H9 (cell line): ENCODE measurements around the gene AGMO. TPM values are rescaled to one million over a fixed set of nuclear protein-coding genes. Genes with fewer than 3 reads are reported as not detected.

Source experiments
- DNase-seq: peaks from one replicate; pipeline ENCODE4 v3.0.0-alpha.2; 2017
- H2AFZ ChIP-seq: one replicate; pipeline ENCODE4 v1.6.1; 2013; ENCODE audit warnings: mild to moderate bottlenecking, low read length, control low read depth, moderate library complexity
- H2AK5ac ChIP-seq: 2 replicates; pipeline ENCODE4 v1.6.1; 2013; ENCODE audit warnings: low read length, control low read depth, mixed read lengths; ENCODE audit not compliant: insufficient read length
- H2BK120ac ChIP-seq: one replicate; pipeline ENCODE4 v1.6.1; 2013; ENCODE audit warnings: low read depth, mild to moderate bottlenecking, low read length, control low read depth, inconsistent platforms; ENCODE audit not compliant: poor library complexity, severe bottlenecking
- H2BK12ac ChIP-seq: 2 replicates; pipeline ENCODE4 v1.6.1; 2013; ENCODE audit warnings: low read length, control low read depth, mixed read lengths, low read depth; ENCODE audit not compliant: insufficient read length
- H2BK15ac ChIP-seq: 2 replicates; pipeline ENCODE4 v1.6.1; 2013; ENCODE audit warnings: low read depth, low read length, control low read depth
- H2BK20ac ChIP-seq: one replicate; pipeline ENCODE4 v1.6.1; 2013; ENCODE audit warnings: low read depth, mild to moderate bottlenecking, low read length, control low read depth, inconsistent platforms; ENCODE audit not compliant: poor library complexity, severe bottlenecking
- H2BK5ac ChIP-seq: 2 replicates; pipeline ENCODE4 v1.6.1; 2013; ENCODE audit warnings: low read length, control low read depth, mixed read lengths; ENCODE audit not compliant: insufficient read length
- H3K14ac ChIP-seq: 2 replicates; pipeline ENCODE4 v1.6.1; 2013; ENCODE audit warnings: low read length, control low read depth; ENCODE audit not compliant: insufficient read depth
- H3K18ac ChIP-seq: 2 replicates; pipeline ENCODE4 v1.6.1; 2013; ENCODE audit warnings: low read depth, mild to moderate bottlenecking, mixed read lengths, low read length, control low read depth; ENCODE audit not compliant: insufficient read length
- H3K23ac ChIP-seq: 2 replicates; pipeline ENCODE4 v1.6.1; 2013; ENCODE audit warnings: low read length, control low read depth, mixed read lengths, low read depth; ENCODE audit not compliant: insufficient read length
- H3K23me2 ChIP-seq: 2 replicates; pipeline ENCODE4 v1.6.1; 2013; ENCODE audit warnings: low read depth, mild to moderate bottlenecking, mixed read lengths, low read length, control low read depth; ENCODE audit not compliant: insufficient read length, poor library complexity, severe bottlenecking
- H3K27ac ChIP-seq: 2 replicates; pipeline ENCODE4 v1.5.1; 2013; ENCODE audit warnings: low read length, control low read depth, mixed read lengths, low read depth; ENCODE audit not compliant: insufficient read length
- H3K27me3 ChIP-seq: 2 replicates; pipeline ENCODE4 v1.6.1; 2013; ENCODE audit warnings: low read length, control low read depth, inconsistent platforms; ENCODE audit not compliant: insufficient read depth
- H3K4ac ChIP-seq: 2 replicates; pipeline ENCODE4 v1.6.1; 2013; ENCODE audit warnings: low read depth, mild to moderate bottlenecking, control low read depth, inconsistent platforms, low read length, moderate library complexity
- H3K4me1 ChIP-seq: 2 replicates; pipeline ENCODE4 v1.6.1; 2013; ENCODE audit warnings: low read length, control low read depth, inconsistent platforms; ENCODE audit not compliant: insufficient read depth
- H3K4me2 ChIP-seq: 2 replicates; pipeline ENCODE4 v1.6.1; 2013; ENCODE audit warnings: low read length, control low read depth, mixed read lengths; ENCODE audit not compliant: insufficient read length, insufficient read depth
- H3K56ac ChIP-seq: 2 replicates; pipeline ENCODE4 v1.6.1; 2013; ENCODE audit warnings: low read depth, mild to moderate bottlenecking, mixed read lengths, low read length, control low read depth; ENCODE audit not compliant: insufficient read length
- H3K79me1 ChIP-seq: 2 replicates; pipeline ENCODE4 v1.6.1; 2013; ENCODE audit warnings: low read depth, mild to moderate bottlenecking, moderate library complexity, low read length, control low read depth, inconsistent platforms; ENCODE audit not compliant: insufficient read depth, poor library complexity, severe bottlenecking
- H3K79me2 ChIP-seq: 2 replicates; pipeline ENCODE4 v1.6.1; 2013; ENCODE audit warnings: low read length, control low read depth, inconsistent platforms; ENCODE audit not compliant: insufficient read depth
- H3K9ac ChIP-seq: 2 replicates; pipeline ENCODE4 v1.6.1; 2013; ENCODE audit warnings: low read length, control low read depth, mixed read lengths; ENCODE audit not compliant: insufficient read length; ENCODE audit errors: extremely low read depth
- H3K9me3 ChIP-seq: one replicate; pipeline ENCODE4 v1.6.1; 2013; ENCODE audit warnings: low read depth, low read length, inconsistent platforms; ENCODE audit not compliant: control insufficient read depth
- H3T11ph ChIP-seq: one replicate; pipeline ENCODE4 v1.6.1; 2013; ENCODE audit warnings: mild to moderate bottlenecking, low read length, control low read depth, inconsistent platforms
- H4K20me1 ChIP-seq: one replicate; pipeline ENCODE4 v1.6.1; 2013; ENCODE audit not compliant: control insufficient read depth, insufficient read length, insufficient read depth
- H4K5ac ChIP-seq: 2 replicates; pipeline ENCODE4 v1.6.1; 2013; ENCODE audit warnings: low read depth, mild to moderate bottlenecking, mixed read lengths, low read length, control low read depth; ENCODE audit not compliant: insufficient read length
- H4K8ac ChIP-seq: replicated peaks from 2 replicates; pipeline ENCODE4 v1.6.1; 2013; ENCODE audit warnings: low read length, control low read depth, mixed read lengths, low read depth; ENCODE audit not compliant: insufficient read length
- H4K91ac ChIP-seq: 2 replicates; pipeline ENCODE4 v1.6.1; 2013; ENCODE audit warnings: low read depth, mild to moderate bottlenecking, moderate library complexity, mixed read lengths, low read length, control low read depth; ENCODE audit not compliant: insufficient read length
- H3K27ac Mint-ChIP-seq, 3 experiments: 2 replicates in 2 of 3; 3 replicates in 1 of 3; pipeline ENCODE4 v1.8.0; 2020 to 2021; ENCODE audit warnings: mixed read lengths in 3 of 3, mild to moderate bottlenecking in 1 of 3, moderate library complexity in 1 of 3
- H3K27me3 Mint-ChIP-seq: 2 replicates; pipeline ENCODE4 v1.8.0; 2021; ENCODE audit warnings: low read depth, mild to moderate bottlenecking, moderate library complexity, mixed read lengths
- H3K36me3 Mint-ChIP-seq, 3 experiments: 2 replicates in 2 of 3; 3 replicates in 1 of 3; pipeline ENCODE4 v1.8.0; 2020 to 2021; ENCODE audit warnings: low read depth in 3 of 3, mixed read lengths in 3 of 3; ENCODE audit not compliant: insufficient read depth in 1 of 3
- H3K4me1 Mint-ChIP-seq, 2 experiments: 2 replicates each; pipeline ENCODE4 v1.8.0; 2020; ENCODE audit warnings: mixed read lengths in 2 of 2
- H3K4me3 Mint-ChIP-seq, 2 experiments: 2 replicates in 1 of 2; 3 replicates in 1 of 2; pipeline ENCODE4 v1.8.0; 2020 to 2021; ENCODE audit warnings: mild to moderate bottlenecking in 2 of 2, mixed read lengths in 2 of 2, moderate library complexity in 1 of 2
- H3K9me3 Mint-ChIP-seq, 2 experiments: 2 replicates in 1 of 2; 3 replicates in 1 of 2; pipeline ENCODE4 v1.8.0; 2020; ENCODE audit warnings: mild to moderate bottlenecking in 2 of 2, mixed read lengths in 2 of 2, moderate library complexity in 1 of 2
- WGBS: extraction: QIAGEN DNeasy Blood & Tissue Kit; methylation state at CpG from one replicate; pipeline ENCODE4 v1.1.7; 2013; ENCODE audit warnings: missing lambda C conversion rate, low lambda C conversion rate, mixed read lengths; ENCODE audit not compliant: insufficient read length; ENCODE audit errors: extremely low coverage; 5-methylcytosine and 5-hydroxymethylcytosine counted together
- total RNA-seq: library from RNA; stranded (reverse); gene quantifications from 2 replicates; pipeline ENCODE4 v1.2.1, GENCODE V29; 2021
- TF ChIP-seq, protein P1 (sequence below): fragments of 200-600 bp; sonication (generic); conservative IDR thresholded peaks from 3 replicates; pipeline ENCODE4 v1.8.0; 2021; ENCODE audit warnings: antibody characterized with exemption, mild to moderate bottlenecking

AGMO gene
- total RNA-seq, 1 experiment from 2014 or later = 0.70 TPM

GRCh38 chr7:15239801-15240200 lies 322.0 kb downstream of the AGMO start:
- Mint-ChIP-seq H3K4me1 (no peaks in the 10 kb centered on the region), H3K27ac (no peak overlapping the region), H3K27me3 (no peaks in the 10 kb centered on the region), H3K4me3 (no peak overlapping the region), H3K36me3 (no peaks in the 10 kb centered on the region), H3K9me3 (no peaks in the 10 kb centered on the region)
- Histone ChIP-seq H4K91ac (no peak overlapping the region), H3K23ac (no peak overlapping the region), H3K4me2 (no peak overlapping the region), H3K23me2 (no peaks in the 10 kb centered on the region), H2BK120ac (no peak overlapping the region), H4K20me1 (no peaks in the 10 kb centered on the region), H3K9me3 (no peaks in the 10 kb centered on the region), H3K79me2 (no peaks in the 10 kb centered on the region), H4K5ac (no peak overlapping the region), H3K27me3 (no peaks in the 10 kb centered on the region), H3K4ac (no peak overlapping the region), H3K79me1 (no peaks in the 10 kb centered on the region), H3K4me1 (no peaks in the 10 kb centered on the region), H2BK5ac (no peak overlapping the region), H3K27ac (no peak overlapping the region), H2BK20ac (no peak overlapping the region), H3K9ac (no peak overlapping the region), H3K14ac (no peak overlapping the region), H2BK15ac (no peak overlapping the region), H4K8ac (no peak overlapping the region), H2AFZ (no peak overlapping the region), H3T11ph (no peak overlapping the region), H2AK5ac (no peak overlapping the region), H3K56ac (no peak overlapping the region), H2BK12ac (no peak overlapping the region), H3K18ac (no peak overlapping the region)
- no peak for DNase-seq
- TF ChIP-seq, protein P1, sequence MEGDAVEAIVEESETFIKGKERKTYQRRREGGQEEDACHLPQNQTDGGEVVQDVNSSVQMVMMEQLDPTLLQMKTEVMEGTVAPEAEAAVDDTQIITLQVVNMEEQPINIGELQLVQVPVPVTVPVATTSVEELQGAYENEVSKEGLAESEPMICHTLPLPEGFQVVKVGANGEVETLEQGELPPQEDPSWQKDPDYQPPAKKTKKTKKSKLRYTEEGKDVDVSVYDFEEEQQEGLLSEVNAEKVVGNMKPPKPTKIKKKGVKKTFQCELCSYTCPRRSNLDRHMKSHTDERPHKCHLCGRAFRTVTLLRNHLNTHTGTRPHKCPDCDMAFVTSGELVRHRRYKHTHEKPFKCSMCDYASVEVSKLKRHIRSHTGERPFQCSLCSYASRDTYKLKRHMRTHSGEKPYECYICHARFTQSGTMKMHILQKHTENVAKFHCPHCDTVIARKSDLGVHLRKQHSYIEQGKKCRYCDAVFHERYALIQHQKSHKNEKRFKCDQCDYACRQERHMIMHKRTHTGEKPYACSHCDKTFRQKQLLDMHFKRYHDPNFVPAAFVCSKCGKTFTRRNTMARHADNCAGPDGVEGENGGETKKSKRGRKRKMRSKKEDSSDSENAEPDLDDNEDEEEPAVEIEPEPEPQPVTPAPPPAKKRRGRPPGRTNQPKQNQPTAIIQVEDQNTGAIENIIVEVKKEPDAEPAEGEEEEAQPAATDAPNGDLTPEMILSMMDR = no peak
- WGBS = no CpG with 5 or more reads among the region's 4 CpGs
